HEK293T (cell line): Measurements from ENCODE around the gene MAP4K4.
"Not testable (repeated sequence)": the region's sequence is repeated elsewhere in the genome, so short reads cannot be mapped to it uniquely, and the experiment has no call there.

ENCODE experiments used
- BHLHE40 ChIP-seq: fragments of 450-650 bp; IDR thresholded peaks from 2 replicates; pipeline ENCODE4 v1.6.1; 2016; ENCODE audit warnings: mild to moderate bottlenecking, moderate library complexity, borderline replicate concordance
- ELF4 ChIP-seq: fragments of 450-650 bp; IDR thresholded peaks from 2 replicates; pipeline ENCODE4 v1.6.1; 2017; ENCODE audit warnings: antibody characterized with exemption
- FOXA1 ChIP-seq: fragments of 450-650 bp; IDR thresholded peaks from 2 replicates; pipeline ENCODE4 v1.6.1; 2016; ENCODE audit warnings: mild to moderate bottlenecking
- FOXM1 ChIP-seq: fragments of 450-650 bp; IDR thresholded peaks from 2 replicates; pipeline ENCODE4 v1.6.1; 2017; ENCODE audit warnings: mild to moderate bottlenecking, borderline replicate concordance
- L3MBTL2 ChIP-seq: fragments of 450-650 bp; conservative IDR thresholded peaks from 2 replicates; pipeline ENCODE4 v1.6.1; 2016; ENCODE audit warnings: mild to moderate bottlenecking
- PKNOX1 ChIP-seq: fragments of 450-650 bp; IDR thresholded peaks from 2 replicates; pipeline ENCODE4 v1.6.1; 2016
- SP1 ChIP-seq: fragments of 450-650 bp; IDR thresholded peaks from 2 replicates; pipeline ENCODE4 v1.6.1; 2017
- SUZ12 ChIP-seq: fragments of 450-650 bp; IDR thresholded peaks from 2 replicates; pipeline ENCODE4 v1.6.1; 2016; ENCODE audit warnings: mild to moderate bottlenecking
- TARDBP ChIP-seq: fragments of 450-650 bp; IDR thresholded peaks from 2 replicates; pipeline ENCODE4 v1.6.1; 2016
- ZNF384 ChIP-seq: fragments of 450-650 bp; IDR thresholded peaks from 2 replicates; pipeline ENCODE4 v1.6.1; 2016

GRCh38 chr2:101935764-101936163 is 238.3 kb downstream of the MAP4K4 start:
- TF ChIP-seq BHLHE40, PKNOX1, SUZ12, FOXM1, SP1, L3MBTL2, TARDBP, ZNF384, ELF4, FOXA1: not testable (repeated sequence)
